ENCODE measurements around the gene INSL3.

Gene INSL3

DNA sequence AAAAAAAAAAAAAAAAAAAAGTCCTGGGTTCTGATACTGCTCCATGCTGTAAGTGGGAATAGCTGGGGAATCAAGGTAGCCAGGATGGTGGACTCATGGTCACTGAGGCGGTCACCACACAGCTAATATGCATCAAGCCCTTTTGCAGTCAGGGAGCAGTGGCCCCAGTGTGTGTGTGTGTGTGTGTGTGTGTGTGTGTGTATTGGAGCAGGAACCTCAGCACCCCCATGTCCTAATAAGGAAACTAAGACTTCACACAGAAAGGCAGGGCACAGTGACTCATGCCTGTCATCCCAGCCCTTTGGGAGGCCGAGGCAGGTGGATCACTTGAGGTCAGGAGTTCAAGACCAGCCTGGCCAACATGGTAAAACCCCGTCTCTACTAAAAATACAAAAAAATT lies 14.4 kb downstream of the INSL3 start:
- Histone ChIP-seq H3K36me3 (ENCODE audit: insufficient read depth, low read length) (no peaks in the 10 kb centered on the region), H3K27ac (ENCODE audit: low read length) (no peak overlapping the region), H3K9ac (ENCODE audit: low read depth, low read length) (no peak overlapping the region), H3K4me2 (ENCODE audit: insufficient read depth, low read length) (no peak overlapping the region), H3K79me2 (ENCODE audit: insufficient read depth, low read length) (no peaks in the 10 kb centered on the region), H3K4me1 (ENCODE audit: insufficient read depth, low read length) (peaks cover 6% of the 10 kb centered on the region; the same call in 1 of the 2 replicates), H3K27me3 (ENCODE audit: insufficient read depth, low read length, poor library complexity) (peaks cover 10% of the 10 kb centered on the region), H4K20me1 (ENCODE audit: insufficient read depth, low read length) (no peaks in the 10 kb centered on the region), H3K4me3 (ENCODE audit: low read depth in 1 of 2, low read length in 2 of 2) (no peak overlapping the region), H3K9me3 (ENCODE audit: insufficient read depth, low read length, severe bottlenecking) (no peaks in the 10 kb centered on the region), H2AFZ (ENCODE audit: low read depth, low read length) (no peak overlapping the region)
- ATAC-seq (ENCODE audit: insufficient read depth, low read depth) (no peak), DNase-seq (no peak)
- no peak for TF ChIP-seq EZH2 (IDR thresholded peaks at IDR 0.05; ENCODE audit: borderline replicate concordance, low read depth, low read length, severe bottlenecking)
- TF ChIP-seq, protein P1, sequence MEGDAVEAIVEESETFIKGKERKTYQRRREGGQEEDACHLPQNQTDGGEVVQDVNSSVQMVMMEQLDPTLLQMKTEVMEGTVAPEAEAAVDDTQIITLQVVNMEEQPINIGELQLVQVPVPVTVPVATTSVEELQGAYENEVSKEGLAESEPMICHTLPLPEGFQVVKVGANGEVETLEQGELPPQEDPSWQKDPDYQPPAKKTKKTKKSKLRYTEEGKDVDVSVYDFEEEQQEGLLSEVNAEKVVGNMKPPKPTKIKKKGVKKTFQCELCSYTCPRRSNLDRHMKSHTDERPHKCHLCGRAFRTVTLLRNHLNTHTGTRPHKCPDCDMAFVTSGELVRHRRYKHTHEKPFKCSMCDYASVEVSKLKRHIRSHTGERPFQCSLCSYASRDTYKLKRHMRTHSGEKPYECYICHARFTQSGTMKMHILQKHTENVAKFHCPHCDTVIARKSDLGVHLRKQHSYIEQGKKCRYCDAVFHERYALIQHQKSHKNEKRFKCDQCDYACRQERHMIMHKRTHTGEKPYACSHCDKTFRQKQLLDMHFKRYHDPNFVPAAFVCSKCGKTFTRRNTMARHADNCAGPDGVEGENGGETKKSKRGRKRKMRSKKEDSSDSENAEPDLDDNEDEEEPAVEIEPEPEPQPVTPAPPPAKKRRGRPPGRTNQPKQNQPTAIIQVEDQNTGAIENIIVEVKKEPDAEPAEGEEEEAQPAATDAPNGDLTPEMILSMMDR (IDR thresholded peaks at IDR 0.05; ENCODE audit: borderline replicate concordance, extremely low read depth, low read length, poor library complexity, severe bottlenecking) = no peak

GRCh38 chr19:17805427-17805826 lies 15.9 kb downstream of the INSL3 start:
- no peak overlapping the region for H2AFZ ChIP-seq (ENCODE audit: low read depth, low read length)

GRCh38 chr19:17803264-17803896 lies 17.9 kb downstream of the INSL3 start:
- no peak for TF ChIP-seq EZH2 (IDR thresholded peaks at IDR 0.05; ENCODE audit: borderline replicate concordance, low read depth, low read length, severe bottlenecking)
- TF ChIP-seq, protein P1 (IDR thresholded peaks at IDR 0.05; ENCODE audit: borderline replicate concordance, extremely low read depth, low read length, poor library complexity, severe bottlenecking) = no peak
- Histone ChIP-seq H3K79me2 (ENCODE audit: insufficient read depth, low read length) (no peaks in the 10 kb centered on the region), H3K4me1 (ENCODE audit: insufficient read depth, low read length) (peaks cover 6% of the 10 kb centered on the region; the same call in 1 of the 2 replicates), H3K27ac (ENCODE audit: low read length) (no peak overlapping the region), H3K9ac (ENCODE audit: low read depth, low read length) (no peak overlapping the region), H3K27me3 (ENCODE audit: insufficient read depth, low read length, poor library complexity) (peaks cover 8% of the 10 kb centered on the region), H3K4me2 (ENCODE audit: insufficient read depth, low read length) (no peak overlapping the region), H2AFZ (ENCODE audit: low read depth, low read length) (no peak overlapping the region), H3K4me3 (ENCODE audit: low read depth in 1 of 2, low read length in 2 of 2) (no peak overlapping the region), H3K9me3 (ENCODE audit: insufficient read depth, low read length, severe bottlenecking) (no peaks in the 10 kb centered on the region), H3K36me3 (ENCODE audit: insufficient read depth, low read length) (no peaks in the 10 kb centered on the region), H4K20me1 (ENCODE audit: insufficient read depth, low read length) (no peaks in the 10 kb centered on the region)
- ATAC-seq (ENCODE audit: insufficient read depth, low read depth) = peak; percentile 88
- peak; percentile 65 for DNase-seq

More at GRCh38 chr19:17805427-17805826, 15.9 kb downstream of the INSL3 start:
- Histone ChIP-seq H3K9me3 (ENCODE audit: insufficient read depth, low read length, severe bottlenecking) (no peaks in the 10 kb centered on the region), H3K4me2 (ENCODE audit: insufficient read depth, low read length) (no peak overlapping the region), H3K4me3 (ENCODE audit: low read depth in 1 of 2, low read length in 2 of 2) (no peak overlapping the region), H3K27ac (ENCODE audit: low read length) (no peak overlapping the region), H3K4me1 (ENCODE audit: insufficient read depth, low read length) (peaks cover 6% of the 10 kb centered on the region; the same call in 1 of the 2 replicates), H3K36me3 (ENCODE audit: insufficient read depth, low read length) (no peaks in the 10 kb centered on the region), H3K79me2 (ENCODE audit: insufficient read depth, low read length) (no peaks in the 10 kb centered on the region), H3K27me3 (ENCODE audit: insufficient read depth, low read length, poor library complexity) (peaks cover 10% of the 10 kb centered on the region), H4K20me1 (ENCODE audit: insufficient read depth, low read length) (no peaks in the 10 kb centered on the region), H3K9ac (ENCODE audit: low read depth, low read length) (no peak overlapping the region)
- TF ChIP-seq, protein P1 (IDR thresholded peaks at IDR 0.05; ENCODE audit: borderline replicate concordance, extremely low read depth, low read length, poor library complexity, severe bottlenecking) = no peak
- no peak for TF ChIP-seq EZH2 (IDR thresholded peaks at IDR 0.05; ENCODE audit: borderline replicate concordance, low read depth, low read length, severe bottlenecking)
- DNase-seq (no peak), ATAC-seq (ENCODE audit: insufficient read depth, low read depth) (no peak)

Data from DND-41 (cell line).